Measurements from ENCODE around the gene SMIM10.

DNA sequence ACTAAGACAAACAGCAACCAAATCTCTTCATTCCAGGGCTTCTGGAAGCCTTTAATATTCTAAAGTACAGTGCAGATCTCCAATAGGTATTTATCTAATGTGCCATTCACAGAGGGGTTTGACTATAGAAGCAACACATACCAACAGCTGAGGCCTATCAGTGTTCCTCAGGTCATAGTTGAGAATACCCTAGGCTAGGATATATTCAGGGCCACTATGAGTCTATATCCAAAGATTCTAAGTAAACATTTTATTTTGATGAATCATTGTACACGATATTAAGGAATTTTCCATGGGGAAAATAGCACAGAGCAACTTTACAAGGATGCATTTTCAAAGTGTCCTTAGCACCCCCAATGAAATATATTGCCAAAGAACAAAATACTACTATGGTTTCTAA is 9.7 kb downstream of the SMIM10 start:
- TF ChIP-seq EZH2 (IDR thresholded peaks at IDR 0.05; ENCODE audit: insufficient read depth, poor library complexity, severe bottlenecking) (no peak), EZH2phosphoT487 (IDR thresholded peaks at IDR 0.05; ENCODE audit: insufficient read depth, low read depth) (no peak)
